Measurements from ENCODE around the gene METRN. TPM values are rescaled to one million over a fixed set of nuclear protein-coding genes. Genes with fewer than 3 reads are reported as not detected.

The METRN gene
- total RNA-seq, 4 donors from 2014 or later, result 19.1 to 76.5 (median 26.7) TPM

DNA sequence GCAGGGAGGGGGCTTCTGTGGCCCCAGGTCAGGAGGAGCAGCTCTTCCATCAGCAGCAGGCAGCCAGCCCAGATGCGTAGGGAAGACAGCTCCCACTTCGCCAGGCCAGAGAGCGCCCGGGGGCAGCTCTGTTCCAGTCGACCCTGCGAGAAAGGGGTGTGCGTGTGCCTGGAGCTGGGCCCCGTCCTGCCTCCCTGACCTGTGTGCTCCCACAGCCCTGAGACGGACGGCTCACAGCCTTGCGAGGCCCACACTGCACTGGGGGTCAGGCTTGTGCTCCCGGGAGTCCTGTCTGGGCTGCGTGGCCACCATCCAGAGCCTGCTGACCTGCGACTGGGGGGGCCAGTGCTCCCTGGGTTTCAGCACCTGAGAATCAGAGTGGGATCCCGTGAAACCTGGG lies 45.1 kb downstream of the METRN start:
- Histone ChIP-seq H3K9me3 (no peaks in the 10 kb centered on the region), H3K4me3 (no peak overlapping the region), H3K27ac (peak overlapping the region in 1 of 2 donors; percentile 53), H3K4me1 (peaks cover 0 to 6% of the 10 kb centered on the region in 2 donors), H3K36me3 (no peaks in the 10 kb centered on the region), H3K27me3 (no peaks in the 10 kb centered on the region)
- DNase-seq, result no peak
- intact Hi-C loops (cut with DNase I; ENCODE audit: low total_unique reads), result no loop called here
- TF ChIP-seq CTCF (IDR thresholded peaks at IDR 0.05) (no peak), POLR2A (IDR thresholded peaks at IDR 0.05) (no peak)

DNA sequence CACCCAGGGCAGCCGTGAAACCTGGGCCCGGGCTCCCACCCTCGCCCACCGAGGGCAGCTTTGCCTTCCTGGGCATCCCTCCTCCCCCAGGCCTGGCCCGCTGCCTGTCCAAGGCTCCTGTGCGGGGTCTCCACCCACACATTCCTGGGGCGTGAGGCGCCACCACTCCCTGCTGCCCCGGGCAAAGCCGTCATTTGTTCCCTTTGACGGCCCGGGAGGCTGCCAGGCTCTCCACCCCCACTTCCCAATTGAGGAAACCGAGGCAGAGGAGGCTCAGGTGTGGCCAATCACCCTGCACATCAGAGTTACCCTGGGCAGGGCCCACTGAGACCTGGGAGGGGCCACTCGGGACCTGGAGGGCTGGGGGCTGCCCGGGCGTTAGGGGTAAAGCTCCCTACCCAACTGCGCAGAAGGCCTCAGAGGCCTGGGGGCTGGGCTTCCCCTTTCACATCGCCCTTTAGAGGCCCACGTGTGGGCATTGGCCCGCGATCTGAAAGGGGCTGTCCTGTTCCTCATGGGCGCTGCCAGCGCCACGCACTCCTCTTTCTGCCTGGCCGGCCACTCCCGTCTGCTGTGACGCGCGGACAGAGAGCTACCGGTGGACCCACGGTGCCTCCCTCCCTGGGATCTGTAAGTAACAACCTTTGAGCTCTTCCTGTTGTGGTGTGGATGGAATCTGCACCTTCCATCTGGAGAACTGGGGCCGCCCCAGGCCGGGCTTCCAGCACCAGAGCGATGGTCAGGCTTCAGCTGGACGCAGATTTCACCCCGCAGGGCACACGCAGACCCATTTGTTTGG lies 45.8 kb downstream of the METRN start, which contains the start of gene MSLN:
MSLN (plus strand) TSS at position 190 of the 799 bp plus-strand sequence. CDS start 1,947 bp downstream, outside the sequence.
- H3K4me1 ChIP-seq, result peaks cover 0 to 6% of the 10 kb centered on the region in 2 donors
- H3K27ac ChIP-seq, result peak within 1 kb of the TSS in 1 of 2 donors; percentile 53
- TF ChIP-seq CTCF (IDR thresholded peaks at IDR 0.05), result no peak
- TF ChIP-seq POLR2A (IDR thresholded peaks at IDR 0.05), result no peak
- peak; percentile 31 to 48 for DNase-seq
- no peaks in the 10 kb centered on the region for H3K36me3 ChIP-seq
- H3K9me3 ChIP-seq, result no peaks in the 10 kb centered on the region
- intact Hi-C loops (cut with DNase I; ENCODE audit: low total_unique reads), result no loop called here
- no peaks in the 10 kb centered on the region for H3K27me3 ChIP-seq
- no peak within 1 kb of the TSS for H3K4me3 ChIP-seq

- H3K4me3 ChIP-seq, result no peak overlapping the region
- no peaks in the 10 kb centered on the region for H3K36me3 ChIP-seq
- H3K27me3 ChIP-seq, result no peaks in the 10 kb centered on the region
- peak overlapping the region in 1 of 2 donors; percentile 53 for H3K27ac ChIP-seq
- intact Hi-C loops (cut with DNase I; ENCODE audit: low total_unique reads), result no loop called here
- DNase-seq, result no peak
- no peak for TF ChIP-seq POLR2A (IDR thresholded peaks at IDR 0.05)
- TF ChIP-seq CTCF (IDR thresholded peaks at IDR 0.05), result no peak
- H3K4me1 ChIP-seq, result peaks cover 0 to 6% of the 10 kb centered on the region in 2 donors
- H3K9me3 ChIP-seq, result no peaks in the 10 kb centered on the region
Measured at GRCh38 chr16:761625-762513, 47.0 kb downstream of the METRN start.

DNA sequence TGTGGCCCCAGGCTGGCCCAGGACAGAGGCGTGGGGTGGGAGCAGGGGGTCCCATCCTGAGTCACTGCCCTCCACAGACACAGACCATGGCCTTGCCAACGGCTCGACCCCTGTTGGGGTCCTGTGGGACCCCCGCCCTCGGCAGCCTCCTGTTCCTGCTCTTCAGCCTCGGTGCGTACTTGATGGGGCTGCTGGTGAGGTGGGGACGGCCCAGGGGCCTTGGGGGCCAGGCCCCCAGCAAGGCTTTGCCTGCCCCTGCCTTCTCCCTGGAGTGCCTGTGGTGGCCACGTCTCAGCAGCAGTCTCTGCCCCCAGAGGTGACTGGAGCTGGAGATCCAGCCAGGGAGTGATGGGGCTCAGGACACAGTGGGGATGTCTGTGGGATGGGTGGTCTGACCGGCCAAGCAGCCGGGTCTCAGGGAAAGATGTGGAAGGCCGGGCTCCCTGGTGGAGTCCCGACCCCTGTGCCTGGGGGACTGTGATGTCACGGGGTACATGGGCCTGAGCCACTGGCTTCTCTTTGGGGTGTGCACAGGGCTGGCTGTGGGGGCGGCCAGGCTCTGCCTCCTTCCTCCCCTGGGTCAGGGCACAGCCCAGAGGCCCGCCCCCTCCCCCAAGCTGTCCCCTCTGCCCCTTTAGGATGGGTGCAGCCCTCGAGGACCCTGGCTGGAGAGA lies 47.8 kb downstream of the METRN start:
- H3K9me3 ChIP-seq, result no peaks in the 10 kb centered on the region
- H3K36me3 ChIP-seq, result no peaks in the 10 kb centered on the region
- no peak for DNase-seq
- H3K4me3 ChIP-seq, result no peak overlapping the region
- H3K4me1 ChIP-seq, result peaks cover 0 to 6% of the 10 kb centered on the region in 2 donors
- no peak overlapping the region for H3K27ac ChIP-seq
- TF ChIP-seq POLR2A (IDR thresholded peaks at IDR 0.05) (no peak), CTCF (IDR thresholded peaks at IDR 0.05) (no peak)
- intact Hi-C loops (cut with DNase I; ENCODE audit: low total_unique reads), result no loop called here
- H3K27me3 ChIP-seq, result no peaks in the 10 kb centered on the region
